NCI-H1105 (cell line): Measurements from ENCODE around the gene CCDC110.
A peak's percentile ranks its signal among the peaks of the same experiment; 100 is the strongest.
"Not testable (repeated sequence)": the region's sequence is repeated elsewhere in the genome, so short reads cannot be mapped to it uniquely, and the experiment has no call there.

Source experiments
- DNase-seq: peaks from one replicate; lab custom pipeline; 2025; lab: John Stamatoyannopoulos, UW

Gene CCDC110

DNA sequence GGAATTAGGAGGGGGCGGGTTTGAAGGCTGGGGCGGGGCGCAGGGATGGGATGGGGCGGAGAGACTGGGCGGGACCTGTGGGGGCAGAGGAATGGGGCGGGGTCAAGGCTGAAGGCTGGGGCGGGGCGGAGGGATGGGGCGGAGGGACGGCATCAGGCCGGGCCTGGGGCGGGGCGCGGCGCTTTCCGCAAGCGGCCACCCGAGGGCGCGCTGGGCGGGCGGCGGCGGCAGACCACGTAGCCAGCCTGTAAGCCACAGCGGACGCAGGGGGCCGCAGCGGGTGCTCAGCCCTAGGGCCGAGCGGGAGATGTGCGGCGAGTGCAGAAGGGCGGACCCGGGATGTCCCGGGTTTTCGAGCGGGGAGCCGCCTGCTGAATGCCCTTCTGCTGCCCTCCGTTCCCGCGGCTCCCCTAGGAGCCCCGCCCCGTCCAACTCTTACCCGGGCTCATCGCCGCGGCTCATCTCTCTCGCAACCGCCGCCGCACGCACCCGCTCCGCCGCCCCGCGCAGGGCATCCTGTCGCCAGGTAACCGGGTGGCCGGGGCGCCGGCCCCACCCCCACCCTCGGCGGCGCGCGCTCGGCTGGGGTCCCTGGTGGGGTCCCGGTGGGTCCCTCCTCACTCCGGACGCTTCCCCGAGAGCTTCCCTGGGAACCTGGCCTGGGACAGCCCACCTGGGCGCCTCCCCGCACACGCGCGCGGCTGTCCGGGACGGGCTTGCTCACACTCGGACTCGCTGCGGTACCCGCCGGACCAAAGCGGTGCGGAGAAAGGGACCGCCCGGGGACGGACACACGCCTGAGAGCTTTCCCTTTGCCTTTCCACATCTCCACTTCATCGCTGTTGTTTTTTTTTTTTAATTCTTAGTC, at the start of gene CCDC110:
Gene CCDC110 (minus strand): TSS at position 499 of the 868 bp plus-strand sequence. CDS start 50 bp downstream, at position 449.
- peak; percentile 78 for DNase-seq

DNA sequence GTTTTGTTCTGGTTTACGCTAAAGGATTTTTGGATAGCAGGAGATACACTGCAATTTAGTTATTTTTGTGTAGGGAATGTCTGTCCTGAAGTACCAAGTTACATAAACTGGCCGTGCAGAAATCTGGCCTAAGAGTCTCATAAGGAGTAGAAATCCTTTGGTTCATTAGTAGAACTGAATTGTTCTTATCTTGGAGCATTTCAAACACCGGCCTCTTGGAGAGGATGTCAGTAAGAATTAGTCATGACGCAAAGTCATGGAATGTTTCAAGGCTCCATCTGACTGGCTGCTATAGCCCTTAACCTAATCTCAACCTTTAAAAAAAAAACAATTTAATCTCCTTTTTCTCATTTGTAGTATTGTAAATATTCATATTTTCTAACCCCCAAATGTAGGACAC, 48.6 kb upstream of the CCDC110 start:
- DNase-seq: no peak

DNA sequence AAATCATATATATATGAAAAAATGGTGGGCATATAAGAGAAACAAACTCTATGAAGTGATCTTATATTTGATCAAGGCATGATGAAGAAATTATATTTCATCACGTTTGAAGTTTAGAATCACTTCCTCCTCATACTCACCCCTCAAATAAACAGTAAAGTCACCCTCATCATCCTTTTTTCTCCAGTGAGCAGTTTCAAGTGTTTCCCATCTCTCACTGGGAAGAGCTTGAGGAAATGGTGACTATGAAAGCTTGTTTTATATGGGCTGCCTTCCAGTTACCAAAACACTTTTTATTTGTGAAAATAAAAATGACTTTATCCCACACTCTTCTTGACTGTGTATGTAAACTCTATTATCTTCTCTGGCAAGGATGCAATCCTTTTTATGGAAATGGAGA, 47.0 kb upstream of the CCDC110 start:
- no peak for DNase-seq

- no peak for DNase-seq
Measured at GRCh38 chr4:185518069-185518468, 46.5 kb upstream of the CCDC110 start.

DNA sequence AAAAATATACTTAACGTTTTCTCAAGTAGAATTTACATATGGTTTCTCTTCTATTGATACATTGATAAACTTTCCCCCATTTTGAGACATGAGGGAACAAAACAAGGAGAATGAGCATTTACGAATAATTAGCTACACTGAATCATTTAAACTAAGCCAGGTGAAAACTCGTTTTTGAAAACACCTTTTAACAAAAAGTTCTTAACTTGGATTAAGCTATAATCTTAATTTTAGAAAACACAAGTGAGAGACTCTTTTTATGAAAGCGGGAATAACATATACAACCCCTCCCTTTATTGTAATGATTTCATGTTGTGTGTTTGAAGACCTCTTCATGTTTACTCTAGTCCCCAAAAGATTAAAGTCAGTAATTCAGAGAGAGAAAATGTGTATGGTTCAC, 43.7 kb upstream of the CCDC110 start:
- DNase-seq: no peak

GRCh38 chr4:185514182-185514697, 42.7 kb upstream of the CCDC110 start:
- DNase-seq: no peak

DNA sequence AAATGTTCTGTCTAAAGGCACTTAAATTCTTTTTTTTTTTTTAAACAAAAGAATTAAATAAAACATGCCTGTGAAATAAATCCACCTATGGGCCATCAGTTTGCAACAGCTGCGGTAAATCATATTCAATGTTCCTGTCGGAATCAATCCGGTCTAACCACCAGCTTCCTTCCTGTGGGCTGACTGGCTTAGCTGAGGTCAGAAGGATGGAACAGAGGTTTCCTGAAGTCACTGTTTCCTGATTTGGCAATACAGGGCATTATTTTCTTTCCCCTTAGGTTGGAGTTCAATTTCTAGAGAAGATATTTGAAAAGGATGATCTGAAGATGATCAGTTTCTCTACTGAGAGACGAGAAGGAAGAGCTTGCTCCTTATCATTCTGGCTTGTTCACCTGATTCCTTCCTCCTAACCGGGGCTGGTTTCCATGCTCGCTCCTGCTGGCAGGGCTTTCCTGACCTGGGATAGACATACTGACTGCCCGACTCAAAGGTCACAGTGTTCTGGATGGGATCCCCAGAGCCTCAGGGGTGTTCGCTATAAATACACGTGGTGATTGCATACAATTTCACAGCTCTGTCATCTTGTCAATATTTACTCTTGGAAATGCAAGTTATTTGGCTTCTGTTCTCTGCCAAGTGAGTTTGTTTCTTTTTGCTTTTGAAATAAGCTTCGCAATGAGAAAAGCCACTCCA, 42.1 kb upstream of the CCDC110 start:
- no peak for DNase-seq

GRCh38 chr4:185512516-185512915, 41.0 kb upstream of the CCDC110 start:
- no peak for DNase-seq

DNA sequence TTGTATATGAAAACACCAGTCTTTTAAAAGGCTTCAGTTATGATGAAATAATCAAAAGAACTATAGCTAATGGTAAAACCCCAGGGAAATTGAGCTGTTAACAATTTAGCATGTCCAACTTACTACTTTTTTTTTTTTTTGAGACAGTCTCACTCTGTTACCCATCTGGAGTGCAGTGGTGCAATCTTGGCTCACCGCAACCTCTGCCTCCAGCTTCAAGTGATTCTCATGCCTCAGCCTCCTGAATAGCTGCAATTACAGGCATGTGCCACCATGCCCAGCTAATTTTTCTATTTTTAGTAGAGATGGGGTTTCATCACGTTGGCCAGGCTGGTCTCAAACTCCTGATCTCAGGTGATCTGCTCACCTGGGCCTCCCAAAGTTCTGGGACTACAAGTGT, 39.7 kb upstream of the CCDC110 start:
- DNase-seq: not testable (repeated sequence)

DNA sequence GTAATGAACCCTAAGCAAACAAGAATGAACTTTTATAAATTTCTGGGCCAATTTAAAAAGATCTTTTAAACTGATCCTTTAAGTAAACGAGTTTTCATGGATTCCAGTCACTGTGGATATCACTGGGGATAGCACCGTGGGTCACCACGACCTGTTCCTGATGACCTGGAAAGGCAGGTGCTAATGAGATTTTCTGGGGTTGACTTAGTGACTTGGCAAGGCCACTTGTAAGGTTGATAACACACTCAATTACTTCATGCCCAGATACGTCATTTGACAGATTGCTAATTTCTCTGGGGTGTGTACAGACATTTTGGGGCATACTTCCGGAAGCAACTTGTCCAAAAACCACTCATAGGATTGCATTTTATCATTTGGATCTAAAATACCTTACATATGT, 39.3 kb upstream of the CCDC110 start:
- DNase-seq: no peak

DNA sequence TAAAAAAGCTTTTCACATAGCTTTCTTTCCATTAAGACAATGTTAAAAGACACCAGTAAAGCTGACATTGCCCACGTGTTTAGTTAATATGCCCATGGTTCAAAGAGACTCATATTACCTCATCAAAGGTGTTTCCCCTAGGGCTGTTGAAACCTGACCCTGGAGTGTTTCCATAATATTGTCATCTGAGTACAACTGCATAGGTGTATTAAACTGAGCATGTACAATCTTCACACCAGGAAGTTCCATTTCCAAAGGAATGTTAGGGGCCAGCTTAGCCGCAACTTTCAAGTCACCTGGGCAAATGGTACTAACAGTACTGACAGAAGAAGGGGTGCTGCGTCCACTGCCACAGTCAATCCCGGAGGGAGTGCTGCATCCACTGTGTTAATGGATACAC, 36.6 kb upstream of the CCDC110 start:
- peak; percentile 6 for DNase-seq

- DNase-seq: no peak
Measured at GRCh38 chr4:185506422-185506821, 34.9 kb upstream of the CCDC110 start.

DNA sequence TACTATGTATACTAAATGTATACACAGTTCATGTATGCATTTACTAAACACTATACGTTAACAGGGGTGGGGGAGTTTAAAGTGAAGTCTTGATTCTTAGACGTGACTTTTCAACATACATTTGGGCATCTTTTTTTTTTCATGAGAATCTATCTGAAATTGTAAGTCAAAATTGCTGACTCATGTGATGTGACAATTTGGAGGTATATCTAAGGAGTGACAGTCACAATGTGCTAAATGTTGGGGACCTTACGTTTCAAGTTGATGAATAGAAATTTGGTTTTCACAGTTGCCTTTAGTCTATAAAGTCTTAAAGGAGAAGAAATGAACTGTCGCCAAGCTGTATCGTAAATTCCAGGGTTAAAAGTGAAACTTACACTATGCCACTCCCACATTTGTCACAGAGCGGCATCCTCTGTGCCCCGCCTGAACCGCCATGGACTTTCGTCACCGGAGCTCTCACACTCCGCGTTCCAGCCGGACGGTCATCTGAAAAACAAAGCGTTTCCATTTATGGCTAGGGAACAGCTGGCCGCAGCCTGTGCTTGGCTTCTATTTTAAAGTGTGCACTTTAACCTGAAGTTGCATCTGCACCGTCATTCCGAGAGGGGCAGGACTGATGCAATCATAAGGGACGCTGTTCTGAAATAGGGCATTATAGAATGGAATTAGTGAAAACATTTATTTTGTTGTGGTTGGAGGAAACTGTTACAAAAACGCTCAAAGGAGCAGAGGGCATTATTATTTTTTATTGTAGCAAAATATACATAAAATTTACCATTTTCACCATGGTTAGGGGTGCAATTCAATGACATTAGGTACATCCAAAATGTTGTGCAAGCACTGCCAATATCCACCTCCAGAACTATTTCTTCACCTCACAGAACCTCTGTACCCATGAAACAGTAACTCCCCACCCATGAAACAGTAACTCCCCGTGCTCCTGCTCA, 32.8 kb upstream of the CCDC110 start:
- DNase-seq: no peak

- DNase-seq: no peak
Measured at GRCh38 chr4:185502386-185502785, 30.9 kb upstream of the CCDC110 start.

DNA sequence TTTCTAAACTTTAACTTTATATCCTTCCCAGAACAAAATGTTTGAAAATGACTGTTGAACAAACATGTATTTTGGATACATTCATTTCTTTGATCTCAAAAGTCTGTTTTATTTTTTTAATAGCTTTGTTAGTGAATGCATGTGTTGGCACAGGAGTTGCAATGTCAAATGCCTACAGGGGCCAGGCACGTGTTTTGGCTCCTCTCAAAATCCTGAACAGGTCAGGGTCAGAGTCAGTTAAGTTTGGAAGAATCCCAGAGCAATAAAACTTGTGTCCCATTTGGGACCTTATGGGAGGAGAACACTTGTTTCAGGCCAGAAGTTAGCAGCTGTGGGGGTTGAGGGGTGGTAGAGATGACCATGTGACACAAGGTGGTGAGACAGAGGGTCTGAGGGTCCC, 29.0 kb upstream of the CCDC110 start:
- no peak for DNase-seq

- no peak for DNase-seq
Measured at GRCh38 chr4:185500035-185500434, 28.5 kb upstream of the CCDC110 start.

DNA sequence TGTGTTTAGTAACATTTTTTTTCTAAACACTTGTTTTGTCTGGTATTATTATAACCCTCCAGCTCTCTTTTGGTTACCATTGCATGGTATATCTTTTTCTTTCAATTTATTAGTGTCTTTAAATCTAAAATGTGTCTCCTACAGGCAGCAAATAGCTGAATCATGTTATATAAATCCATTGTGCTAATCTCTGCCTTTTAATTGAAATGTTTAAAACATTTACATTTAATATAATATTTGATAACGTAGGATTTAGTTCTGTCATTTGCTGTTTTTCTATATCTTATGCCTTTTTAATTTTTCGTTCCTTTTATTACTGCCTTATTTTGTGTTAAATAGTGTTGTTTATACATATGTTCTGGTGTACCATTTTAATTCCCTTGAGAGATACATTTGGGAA, 17.1 kb upstream of the CCDC110 start:
- no peak for DNase-seq

- no peak for DNase-seq
Measured at GRCh38 chr4:185481401-185481800, 9.9 kb upstream of the CCDC110 start.

- DNase-seq: no peak
Measured at GRCh38 chr4:185480016-185480732, 8.6 kb upstream of the CCDC110 start.

DNA sequence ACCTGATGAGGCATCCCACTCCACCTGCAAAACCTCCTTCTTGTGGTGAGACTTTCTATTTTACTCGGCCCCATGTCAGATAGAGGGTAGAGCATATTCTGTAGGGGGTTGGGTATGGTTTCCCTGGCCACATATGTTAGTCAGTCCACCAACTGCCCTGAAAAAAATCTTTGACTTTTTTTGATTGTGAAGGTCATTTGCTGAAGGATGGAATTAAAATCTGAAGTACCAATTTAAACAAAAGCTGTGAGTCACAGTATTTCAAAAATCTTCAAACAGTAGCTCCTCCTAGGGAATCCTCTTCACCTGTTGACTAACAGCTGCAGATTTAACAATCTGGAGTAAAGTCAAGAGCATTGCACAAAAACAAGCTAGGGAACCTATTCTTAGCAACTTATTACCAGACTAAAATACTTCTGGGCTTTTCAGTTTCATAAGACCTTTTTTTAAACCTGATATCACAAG, 8.0 kb upstream of the CCDC110 start:
- no peak for DNase-seq

DNA sequence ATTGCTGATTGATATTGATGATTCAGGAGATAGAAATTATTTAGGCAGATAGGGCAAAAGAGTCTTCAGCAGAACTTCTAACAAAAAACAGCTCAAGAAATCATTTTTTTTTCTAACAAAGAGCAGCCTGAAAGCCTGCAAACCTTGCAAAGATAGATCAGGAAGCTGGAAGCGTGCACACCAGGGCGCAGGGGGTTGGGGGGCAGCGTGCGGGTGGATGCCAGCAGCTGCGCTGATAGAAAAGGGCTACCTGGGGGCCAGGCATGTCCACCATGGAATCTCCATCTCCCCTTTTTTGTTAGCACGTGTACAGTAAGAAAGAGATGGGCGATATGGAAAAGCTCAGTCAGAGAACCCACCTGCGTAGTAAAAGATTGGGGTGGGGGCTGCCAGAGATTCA, 1.7 kb upstream of the CCDC110 start:
- DNase-seq: no peak
